Activated T-helper 2 cell treated with anti-CD3 and anti-CD28 coated beads, Interferon-gamma antibody, Interleukin-2, Interleukin-4, amounts not matched to agents 10 μg/mL and 5 μg/mL and 100 μg/mL, durations not matched to agents 14 hours and 24 hours and 36 hours (primary cell): ENCODE measurements around the gene PGPEP1. TPM values are rescaled to one million over a fixed set of nuclear protein-coding genes. Genes with fewer than 3 reads are reported as not detected.
"Not testable (repeated sequence)": the region's sequence is repeated elsewhere in the genome, so short reads cannot be mapped to it uniquely, and the experiment has no call there.

ENCODE experiments used
- DNase-seq: peaks from one replicate; pipeline ENCODE4 v3.0.0; 2021; ENCODE audit warnings: low spot score
- H3K27ac Mint-ChIP-seq: one replicate; pipeline ENCODE4 v1.8.0; 2021; ENCODE audit warnings: mixed read lengths
- H3K27me3 Mint-ChIP-seq: one replicate; pipeline ENCODE4 v1.8.0; 2021; ENCODE audit warnings: low read depth, mixed read lengths
- H3K36me3 Mint-ChIP-seq: one replicate; pipeline ENCODE4 v1.8.0; 2021; ENCODE audit warnings: low read depth, mixed read lengths
- H3K4me1 Mint-ChIP-seq: one replicate; pipeline ENCODE4 v1.8.0; 2021; ENCODE audit warnings: low read depth, mixed read lengths
- H3K4me3 Mint-ChIP-seq: one replicate; pipeline ENCODE4 v1.8.0; 2021; ENCODE audit warnings: low read depth, mild to moderate bottlenecking, moderate library complexity, mixed read lengths
- H3K9me3 Mint-ChIP-seq: one replicate; pipeline ENCODE4 v1.8.0; 2021; ENCODE audit warnings: mixed read lengths
- intact Hi-C: fragments of 100-400 bp; cut with micrococcal nuclease; formaldehyde crosslinking; loops from one replicate; pipeline ENCODE4 v1.15.1; 2023
- total RNA-seq: library from RNA; stranded (reverse); gene quantifications from 2 replicates; pipeline ENCODE4 v1.2.3, GENCODE V29; 2022

Gene PGPEP1
- total RNA-seq, 1 donor from 2014 or later: 29.4 TPM

GRCh38 chr19:18345296-18345695 lies 4.9 kb downstream of the PGPEP1 start:
- H3K27ac Mint-ChIP-seq: no peak overlapping the region
- H3K36me3 Mint-ChIP-seq: peaks cover 28% of the 10 kb centered on the region
- no peaks in the 10 kb centered on the region for H3K9me3 Mint-ChIP-seq
- intact Hi-C loops: loop anchor here (5.0 kb wide), 1 partner anchor 67 kb away; no protein-coding TSS in a partner anchor
- DNase-seq: no peak
- no peaks in the 10 kb centered on the region for H3K27me3 Mint-ChIP-seq
- peaks cover 3% of the 10 kb centered on the region for H3K4me1 Mint-ChIP-seq
- H3K4me3 Mint-ChIP-seq: no peak overlapping the region

GRCh38 chr19:18346091-18346490 lies 5.7 kb downstream of the PGPEP1 start:
- H3K4me3 Mint-ChIP-seq: no peak overlapping the region
- DNase-seq: no peak
- H3K36me3 Mint-ChIP-seq: peaks cover 31% of the 10 kb centered on the region
- H3K9me3 Mint-ChIP-seq: no peaks in the 10 kb centered on the region
- no peak overlapping the region for H3K27ac Mint-ChIP-seq
- H3K4me1 Mint-ChIP-seq: peaks cover 3% of the 10 kb centered on the region
- H3K27me3 Mint-ChIP-seq: no peaks in the 10 kb centered on the region
- intact Hi-C loops: loop anchor here (5.0 kb wide), 1 partner anchor 66 kb away; no protein-coding TSS in a partner anchor

DNA sequence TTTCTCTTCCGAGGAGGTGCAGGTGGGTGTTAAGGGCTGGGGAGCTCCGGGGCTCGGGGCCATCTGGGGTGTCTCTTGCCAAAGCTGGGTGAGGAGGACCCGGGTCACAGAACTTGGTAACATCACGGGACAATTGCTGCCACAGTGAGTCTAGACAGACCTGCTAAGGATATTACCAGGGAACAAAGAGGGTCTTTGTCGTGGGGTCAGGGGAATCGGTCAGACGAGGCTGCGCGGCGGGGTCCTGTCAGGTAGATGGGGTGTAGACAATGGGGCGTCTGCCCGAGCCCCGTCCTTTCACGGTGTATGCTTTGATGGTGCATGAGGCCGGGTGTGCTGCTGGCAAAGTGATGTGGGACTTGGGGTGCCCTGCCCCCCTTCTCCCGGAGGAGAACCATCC lies 7.8 kb downstream of the PGPEP1 start:
- H3K9me3 Mint-ChIP-seq: no peaks in the 10 kb centered on the region
- no peak overlapping the region for H3K4me3 Mint-ChIP-seq
- intact Hi-C loops: loop anchor here (5.0 kb wide), 1 partner anchor 64 kb away; no protein-coding TSS in a partner anchor
- H3K27ac Mint-ChIP-seq: no peak overlapping the region
- H3K4me1 Mint-ChIP-seq: no peaks in the 10 kb centered on the region
- no peak for DNase-seq
- no peaks in the 10 kb centered on the region for H3K27me3 Mint-ChIP-seq
- H3K36me3 Mint-ChIP-seq: peaks cover 31% of the 10 kb centered on the region

DNA sequence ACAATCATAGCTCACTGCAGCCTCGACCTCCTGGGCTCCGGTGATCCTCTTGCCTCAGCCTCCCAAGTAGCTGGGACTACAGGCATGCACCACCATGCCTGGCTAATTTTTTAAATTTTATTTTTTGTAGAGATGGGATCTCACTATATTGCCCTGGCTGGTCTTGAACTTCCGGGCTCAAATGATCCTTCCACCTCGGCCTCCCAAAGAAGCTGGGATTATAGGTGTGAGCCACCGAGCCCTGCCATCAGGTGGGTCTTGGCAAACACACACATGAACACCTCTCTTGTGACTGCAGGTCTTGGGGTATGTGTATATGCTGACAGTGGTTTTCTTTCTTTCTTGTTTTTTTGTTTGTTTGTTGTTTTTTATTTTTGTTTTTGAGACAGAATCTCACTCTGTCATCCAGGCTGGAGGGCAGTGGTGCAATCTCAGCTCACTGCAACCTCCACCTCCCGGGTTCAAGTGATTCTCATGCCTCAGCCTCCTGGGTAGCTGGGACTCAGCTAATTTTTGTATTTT lies 8.5 kb downstream of the PGPEP1 start:
- not testable (repeated sequence) for H3K27ac Mint-ChIP-seq, H3K4me3 Mint-ChIP-seq, H3K27me3 Mint-ChIP-seq, H3K4me1 Mint-ChIP-seq, DNase-seq, H3K9me3 Mint-ChIP-seq
- H3K36me3 Mint-ChIP-seq: peaks cover 33% of the 10 kb centered on the region
- intact Hi-C loops: loop anchor here (5.0 kb wide), 1 partner anchor 63 kb away; no protein-coding TSS in a partner anchor

DNA sequence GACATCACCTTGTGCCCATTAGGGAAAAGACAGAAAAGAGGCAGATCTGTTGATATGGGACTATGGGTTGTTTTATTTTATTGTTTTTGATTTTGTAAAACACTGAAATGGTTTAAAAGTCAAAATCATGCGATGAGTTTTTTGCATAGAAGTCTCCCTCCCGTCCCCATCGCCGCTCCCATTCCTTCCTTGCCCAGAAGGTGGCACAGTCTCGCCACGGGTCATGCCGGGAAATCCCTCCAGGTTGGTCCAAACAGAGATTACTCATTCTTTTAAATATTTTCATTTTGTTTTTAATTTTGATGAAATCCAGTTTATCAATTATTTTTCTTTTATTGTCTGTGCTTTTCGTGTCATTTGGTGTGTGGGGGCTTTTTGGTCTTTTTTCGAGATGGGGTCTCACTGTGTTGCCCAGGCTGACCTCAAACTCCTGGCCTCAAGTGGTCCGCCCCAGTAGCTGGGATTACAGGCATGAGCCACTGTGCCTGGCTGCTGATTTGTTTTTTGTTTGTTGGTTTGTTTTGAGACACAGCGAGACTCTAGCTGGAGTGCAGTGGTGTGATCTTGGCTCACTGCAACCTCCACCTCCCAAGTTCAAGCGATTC lies 9.2 kb downstream of the PGPEP1 start:
- no peak for DNase-seq
- peaks cover 28% of the 10 kb centered on the region for H3K36me3 Mint-ChIP-seq
- no peaks in the 10 kb centered on the region for H3K9me3 Mint-ChIP-seq
- no peaks in the 10 kb centered on the region for H3K4me1 Mint-ChIP-seq
- no peak overlapping the region for H3K27ac Mint-ChIP-seq
- H3K4me3 Mint-ChIP-seq: no peak overlapping the region
- H3K27me3 Mint-ChIP-seq: no peaks in the 10 kb centered on the region
- intact Hi-C loops: loop anchor here (5.0 kb wide), 1 partner anchor 63 kb away; no protein-coding TSS in a partner anchor

DNA sequence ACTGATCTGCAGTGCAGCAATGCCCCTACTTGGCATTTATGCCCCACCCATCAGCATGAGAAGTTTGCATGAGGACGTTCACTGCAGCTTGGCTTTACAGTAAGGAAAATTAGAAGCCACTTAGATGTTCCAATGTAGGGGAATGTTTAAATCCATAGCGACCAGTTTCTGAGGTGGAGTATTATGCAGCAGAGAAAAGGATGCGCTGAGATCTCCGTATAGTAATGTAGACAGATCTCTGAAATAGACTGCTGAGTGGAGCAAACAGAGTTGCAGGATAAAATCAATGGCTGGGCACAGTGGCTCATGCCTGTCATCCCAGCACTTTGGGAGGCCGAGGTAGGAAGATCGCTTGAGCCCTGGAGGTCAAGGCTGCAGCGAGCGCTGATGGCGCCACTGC lies 10.1 kb downstream of the PGPEP1 start:
- Mint-ChIP-seq H3K4me3 (no peak overlapping the region), H3K9me3 (no peaks in the 10 kb centered on the region), H3K4me1 (no peaks in the 10 kb centered on the region), H3K27ac (no peak overlapping the region), H3K27me3 (no peaks in the 10 kb centered on the region), H3K36me3 (peaks cover 23% of the 10 kb centered on the region)
- DNase-seq: no peak
- intact Hi-C loops: no loop called here

GRCh38 chr19:18351544-18351943 lies 11.1 kb downstream of the PGPEP1 start:
- no peaks in the 10 kb centered on the region for H3K4me1 Mint-ChIP-seq
- H3K27ac Mint-ChIP-seq: no peak overlapping the region
- intact Hi-C loops: no loop called here
- no peak for DNase-seq
- H3K9me3 Mint-ChIP-seq: no peaks in the 10 kb centered on the region
- no peak overlapping the region for H3K4me3 Mint-ChIP-seq
- peaks cover 23% of the 10 kb centered on the region for H3K36me3 Mint-ChIP-seq
- no peaks in the 10 kb centered on the region for H3K27me3 Mint-ChIP-seq

DNA sequence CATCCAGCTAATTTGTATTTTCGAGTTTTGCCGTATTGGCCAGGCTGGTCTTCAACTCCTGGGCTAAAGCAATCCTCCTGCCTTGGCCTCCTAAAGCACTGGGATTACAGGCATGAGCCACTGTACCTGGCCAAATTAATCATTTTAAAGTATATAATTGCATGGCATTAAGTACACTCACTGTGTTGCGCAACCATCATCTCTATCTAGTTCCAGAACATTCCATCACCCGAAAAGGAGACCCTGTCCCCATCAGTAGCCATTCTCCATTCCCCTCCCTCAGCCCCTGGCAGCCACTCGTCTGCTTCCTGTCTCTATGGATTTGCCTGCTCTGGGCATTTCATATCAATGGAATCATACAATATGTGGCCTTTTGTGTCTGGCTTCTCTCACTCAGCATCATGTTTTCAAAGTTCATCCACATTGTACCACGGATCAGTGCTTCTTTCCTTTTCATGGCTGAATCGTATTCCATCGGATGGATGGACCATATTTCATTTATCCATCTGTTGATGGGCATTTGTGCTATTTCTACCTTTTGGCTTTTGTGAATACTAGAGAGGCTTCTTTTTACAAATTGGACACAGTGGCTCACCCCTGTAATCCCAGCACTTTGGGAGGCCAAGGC lies 13.1 kb downstream of the PGPEP1 start:
- Mint-ChIP-seq H3K4me3 (no peak overlapping the region), H3K4me1 (no peaks in the 10 kb centered on the region), H3K27me3 (no peaks in the 10 kb centered on the region), H3K36me3 (peaks cover 39% of the 10 kb centered on the region), H3K9me3 (no peaks in the 10 kb centered on the region), H3K27ac (no peak overlapping the region)
- intact Hi-C loops: no loop called here
- DNase-seq: no peak

GRCh38 chr19:18354743-18355142 lies 14.3 kb downstream of the PGPEP1 start:
- H3K4me1 Mint-ChIP-seq, DNase-seq, H3K9me3 Mint-ChIP-seq, H3K27me3 Mint-ChIP-seq, H3K27ac Mint-ChIP-seq, intact Hi-C loops, H3K4me3 Mint-ChIP-seq: not testable (repeated sequence)
- H3K36me3 Mint-ChIP-seq: peaks cover 48% of the 10 kb centered on the region

- no peaks in the 10 kb centered on the region for H3K9me3 Mint-ChIP-seq
- H3K4me1 Mint-ChIP-seq: no peaks in the 10 kb centered on the region
- H3K36me3 Mint-ChIP-seq: peaks cover 47% of the 10 kb centered on the region
- H3K27me3 Mint-ChIP-seq: no peaks in the 10 kb centered on the region
- H3K4me3 Mint-ChIP-seq: no peak overlapping the region
- no peak for DNase-seq
- intact Hi-C loops: no loop called here
- H3K27ac Mint-ChIP-seq: no peak overlapping the region
Measured at GRCh38 chr19:18357041-18357440, 16.6 kb downstream of the PGPEP1 start.

- Mint-ChIP-seq H3K4me3 (no peak overlapping the region), H3K9me3 (no peaks in the 10 kb centered on the region), H3K4me1 (no peaks in the 10 kb centered on the region), H3K36me3 (peaks cover 60% of the 10 kb centered on the region), H3K27ac (no peak overlapping the region), H3K27me3 (no peaks in the 10 kb centered on the region)
- intact Hi-C loops: no loop called here
- no peak for DNase-seq
Measured at GRCh38 chr19:18361646-18362045, 21.2 kb downstream of the PGPEP1 start.

DNA sequence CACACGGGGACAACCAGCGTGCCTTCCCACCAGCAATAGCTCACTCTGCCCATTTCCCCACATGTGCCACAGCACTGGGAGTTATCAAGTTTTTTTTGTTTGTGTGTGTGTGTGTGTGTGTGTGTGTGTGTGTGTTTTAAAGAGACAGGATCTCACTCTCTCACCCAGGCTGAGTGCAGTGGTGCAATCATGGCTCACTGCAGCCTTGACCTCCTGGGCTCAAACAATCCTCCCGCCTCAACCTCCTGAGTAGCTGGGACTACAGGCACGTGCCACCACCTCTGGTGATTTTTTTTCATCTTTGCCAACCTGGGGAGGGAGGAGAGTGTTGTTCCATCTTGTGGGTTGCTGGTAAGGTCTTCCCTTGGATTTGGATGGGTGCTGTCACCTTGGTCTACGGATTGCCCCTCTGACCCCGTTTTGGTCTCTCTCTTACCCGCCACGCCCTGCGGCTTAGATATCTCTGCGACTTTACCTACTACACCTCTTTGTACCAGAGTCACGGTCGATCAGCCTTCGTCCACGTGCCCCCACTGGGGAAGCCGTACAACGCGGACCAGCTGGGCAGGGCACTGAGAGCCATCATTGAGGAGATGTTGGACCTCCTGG lies 22.6 kb downstream of the PGPEP1 start:
- intact Hi-C loops: no loop called here
- H3K4me1 Mint-ChIP-seq: no peaks in the 10 kb centered on the region
- no peak overlapping the region for H3K27ac Mint-ChIP-seq
- no peak overlapping the region for H3K4me3 Mint-ChIP-seq
- H3K9me3 Mint-ChIP-seq: no peaks in the 10 kb centered on the region
- H3K36me3 Mint-ChIP-seq: peaks cover 47% of the 10 kb centered on the region
- DNase-seq: no peak
- H3K27me3 Mint-ChIP-seq: no peaks in the 10 kb centered on the region

GRCh38 chr19:18363787-18364186 lies 23.4 kb downstream of the PGPEP1 start:
- intact Hi-C loops: no loop called here
- H3K4me1 Mint-ChIP-seq: no peaks in the 10 kb centered on the region
- no peak for DNase-seq
- H3K27ac Mint-ChIP-seq: no peak overlapping the region
- no peaks in the 10 kb centered on the region for H3K9me3 Mint-ChIP-seq
- H3K4me3 Mint-ChIP-seq: no peak overlapping the region
- no peaks in the 10 kb centered on the region for H3K27me3 Mint-ChIP-seq
- H3K36me3 Mint-ChIP-seq: peaks cover 41% of the 10 kb centered on the region
